Measurements from ENCODE around the gene PANX1. TPM values are rescaled to one million over a fixed set of nuclear protein-coding genes. Genes with fewer than 3 reads are reported as not detected.
A peak's percentile ranks its signal among the peaks of the same experiment; 100 is the strongest.

The PANX1 gene
- polyA plus RNA-seq (2011; rRNA removed) (51.2 and 52.9 TPM in 2 replicates), polyA minus RNA-seq (2011; rRNA and poly(A)+ RNA removed) (63.7 and 65.5 TPM in 2 replicates)

- ChIA-PET POLR2A (interaction anchor here (0.6 to 2.0 kb wide), 14 partner anchors 9 to 1962 kb away, joined by 3 to 8 read pairs (median 3); partner anchors contain the start of genes C11orf54 and TAF1D), CTCF (interaction anchor here (0.6 to 3.1 kb wide), 7 partner anchors 42 to 376 kb away, joined by 3 to 14 read pairs (median 4); no protein-coding TSS in a partner anchor)
- TF ChIP-seq CTCF (IDR thresholded peaks at IDR 0.05; ENCODE audit: low read depth, low read length), result no peak
- peak; percentile 47 for DNase-seq (ENCODE audit: low read depth, low spot score)
- H3K4me3 ChIP-seq (ENCODE audit: low read depth, low read length), result peak within 1 kb of the TSS; percentile 96
- H3K27me3 ChIP-seq (ENCODE audit: control insufficient read depth, insufficient read depth, low read length), result no peaks in the 10 kb centered on the region
- no peaks in the 10 kb centered on the region; the same call in none of the 2 replicates for H3K9me3 ChIP-seq (ENCODE audit: control insufficient read depth, insufficient read depth, low read length)
- H3K27ac ChIP-seq (ENCODE audit: low read depth, low read length), result peak within 1 kb of the TSS; percentile 98
Observed at GRCh38 chr11:94128746-94129511, at the start of gene PANX1. PANX1 (plus strand) TSS chr11:94128841; CDS start chr11:94129313, 472 bp downstream.

- peaks cover 13% of the 10 kb centered on the region for H3K27me3 ChIP-seq (ENCODE audit: control insufficient read depth, insufficient read depth, low read length)
- ChIA-PET CTCF (no interaction called here), POLR2A (no interaction called here)
- H3K9me3 ChIP-seq (ENCODE audit: control insufficient read depth, insufficient read depth, low read length), result no peaks in the 10 kb centered on the region; the same call in 1 of the 2 replicates
- no peak for DNase-seq (ENCODE audit: low read depth, low spot score)
- no peak for TF ChIP-seq CTCF (IDR thresholded peaks at IDR 0.05; ENCODE audit: low read depth, low read length)
- H3K4me3 ChIP-seq (ENCODE audit: low read depth, low read length), result no peak overlapping the region
- H3K27ac ChIP-seq (ENCODE audit: low read depth, low read length), result no peak overlapping the region
Observed at GRCh38 chr11:94084164-94084563, 44.5 kb upstream of the PANX1 start.

- POLR2A ChIA-PET, result no interaction called here
Observed at GRCh38 chr11:94088906-94089305, 39.7 kb upstream of the PANX1 start.

GRCh38 chr11:94089341-94089740 is 39.3 kb upstream of the PANX1 start:
- Histone ChIP-seq H3K27ac (ENCODE audit: low read depth, low read length) (no peak overlapping the region), H3K27me3 (ENCODE audit: control insufficient read depth, insufficient read depth, low read length) (peaks cover 6% of the 10 kb centered on the region), H3K4me3 (ENCODE audit: low read depth, low read length) (no peak overlapping the region), H3K9me3 (ENCODE audit: control insufficient read depth, insufficient read depth, low read length) (no peaks in the 10 kb centered on the region; the same call in 1 of the 2 replicates)
- ChIA-PET POLR2A (no interaction called here), CTCF (no interaction called here)
- no peak for DNase-seq (ENCODE audit: low read depth, low spot score)
- no peak for TF ChIP-seq CTCF (IDR thresholded peaks at IDR 0.05; ENCODE audit: low read depth, low read length)

More at GRCh38 chr11:94088906-94089305, 39.7 kb upstream of the PANX1 start:
- no peak for TF ChIP-seq CTCF (IDR thresholded peaks at IDR 0.05; ENCODE audit: low read depth, low read length)
- H3K4me3 ChIP-seq (ENCODE audit: low read depth, low read length), result no peak overlapping the region
- CTCF ChIA-PET, result no interaction called here
- H3K27me3 ChIP-seq (ENCODE audit: control insufficient read depth, insufficient read depth, low read length), result peaks cover 6% of the 10 kb centered on the region
- DNase-seq (ENCODE audit: low read depth, low spot score), result no peak
- H3K27ac ChIP-seq (ENCODE audit: low read depth, low read length), result no peak overlapping the region
- H3K9me3 ChIP-seq (ENCODE audit: control insufficient read depth, insufficient read depth, low read length), result no peaks in the 10 kb centered on the region; the same call in 1 of the 2 replicates

- Histone ChIP-seq H3K27me3 (ENCODE audit: control insufficient read depth, insufficient read depth, low read length) (peaks cover 6% of the 10 kb centered on the region), H3K27ac (ENCODE audit: low read depth, low read length) (no peak overlapping the region), H3K9me3 (ENCODE audit: control insufficient read depth, insufficient read depth, low read length) (no peaks in the 10 kb centered on the region; the same call in 1 of the 2 replicates), H3K4me3 (ENCODE audit: low read depth, low read length) (no peak overlapping the region)
- DNase-seq (ENCODE audit: low read depth, low spot score), result no peak
- no peak for TF ChIP-seq CTCF (IDR thresholded peaks at IDR 0.05; ENCODE audit: low read depth, low read length)
- ChIA-PET CTCF (no interaction called here), POLR2A (no interaction called here)
Observed at GRCh38 chr11:94090401-94090800, 38.2 kb upstream of the PANX1 start.

Measured in AG04450 (cell line).